HG02571 (cell line): Measurements from ENCODE around the gene RHEX.
"Not testable (repeated sequence)": the region's sequence is repeated elsewhere in the genome, so short reads cannot be mapped to it uniquely, and the experiment has no call there.

Experiments used
- ATAC-seq: cut with Tn5 transposase; IDR thresholded peaks from one replicate; pipeline ENCODE4 v1.9.1; 2021; ENCODE audit warnings: mild to moderate bottlenecking, moderate library complexity; ENCODE audit not compliant: unreplicated experiment

Gene RHEX, protein sequence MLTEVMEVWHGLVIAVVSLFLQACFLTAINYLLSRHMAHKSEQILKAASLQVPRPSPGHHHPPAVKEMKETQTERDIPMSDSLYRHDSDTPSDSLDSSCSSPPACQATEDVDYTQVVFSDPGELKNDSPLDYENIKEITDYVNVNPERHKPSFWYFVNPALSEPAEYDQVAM

GRCh38 chr1:206052919-206053610 is at the start of gene RHEX:
RHEX (plus strand) TSS chr1:206053173; CDS start chr1:206097829, 44,656 bp downstream.
- not testable (repeated sequence) for ATAC-seq

DNA sequence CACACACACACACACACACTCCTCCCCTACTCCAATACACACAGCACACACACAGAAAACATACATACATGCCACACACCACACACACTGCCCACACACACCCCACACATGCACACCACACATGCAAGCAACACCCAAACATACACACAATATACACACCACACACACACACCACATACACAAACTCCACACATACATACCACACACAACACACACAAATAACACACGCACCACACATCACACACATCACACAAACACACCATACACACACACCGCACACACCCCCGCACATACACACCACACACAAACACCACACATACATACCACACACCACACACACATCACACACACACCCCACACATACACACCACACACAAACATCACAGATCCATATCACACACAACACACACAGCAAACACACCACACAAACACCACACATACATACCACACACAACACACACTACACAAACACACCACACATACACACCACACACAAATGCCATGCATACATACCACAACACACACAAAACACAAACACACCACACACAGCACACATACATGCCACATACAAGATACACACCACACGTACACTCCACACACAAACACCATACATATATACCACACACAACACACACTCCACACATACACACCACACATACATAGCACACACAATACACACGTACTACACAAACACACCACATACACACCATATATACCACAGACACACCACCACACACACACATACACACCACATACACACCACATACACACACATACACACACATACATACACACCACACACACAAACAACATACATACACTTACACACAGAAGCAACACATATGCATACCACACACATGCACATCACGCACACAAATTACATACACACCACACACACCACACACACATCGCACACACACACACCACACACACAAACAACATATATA is 48.8 kb upstream of the RHEX start:
- no peak for ATAC-seq

- ATAC-seq: no peak
These were observed 48.1 kb upstream of the RHEX start for GRCh38 chr1:206004826-206005225.

DNA sequence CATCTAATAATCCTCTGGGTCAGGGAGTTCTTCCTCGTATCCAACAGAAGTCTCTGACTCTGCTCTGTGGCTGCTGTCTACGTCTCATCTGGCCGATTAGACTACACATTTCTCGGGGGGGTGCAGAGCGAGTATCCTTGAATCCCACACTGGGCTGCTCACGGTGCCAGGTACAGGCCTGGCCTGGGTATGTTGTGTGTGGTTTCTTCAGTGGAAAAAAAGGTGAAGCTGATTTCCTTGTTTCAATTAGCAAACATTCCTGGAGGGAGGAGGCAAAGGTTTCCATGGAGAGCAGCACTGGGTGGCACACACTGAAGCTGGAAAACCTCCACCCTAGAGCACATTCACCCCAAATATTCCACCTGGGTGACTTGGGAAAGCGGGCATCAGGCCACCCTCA is 47.7 kb upstream of the RHEX start:
- no peak for ATAC-seq

GRCh38 chr1:206005778-206006180 is 47.2 kb upstream of the RHEX start:
- no peak for ATAC-seq

- ATAC-seq: no peak
These were observed 46.0 kb upstream of the RHEX start for GRCh38 chr1:206006946-206007345.

DNA sequence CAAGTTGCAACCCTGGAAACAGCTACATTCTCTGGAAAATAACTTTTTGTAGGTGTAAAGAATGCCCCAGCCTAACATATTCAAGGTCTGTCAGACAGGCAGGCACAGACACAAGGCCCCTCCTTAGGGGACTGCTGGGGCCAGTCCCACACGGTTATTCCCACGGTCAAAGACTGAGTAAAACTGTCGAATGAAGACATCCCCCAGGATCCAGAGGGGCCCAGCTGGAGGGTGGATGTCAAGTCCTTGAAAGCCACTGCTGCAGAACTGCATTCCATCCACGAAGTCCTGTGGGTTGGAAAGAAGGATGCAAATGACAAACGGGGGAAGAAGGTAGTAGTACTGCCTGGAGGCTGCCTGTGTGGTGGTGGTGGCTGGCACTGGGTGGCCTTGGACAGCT is 42.9 kb upstream of the RHEX start:
- no peak for ATAC-seq

DNA sequence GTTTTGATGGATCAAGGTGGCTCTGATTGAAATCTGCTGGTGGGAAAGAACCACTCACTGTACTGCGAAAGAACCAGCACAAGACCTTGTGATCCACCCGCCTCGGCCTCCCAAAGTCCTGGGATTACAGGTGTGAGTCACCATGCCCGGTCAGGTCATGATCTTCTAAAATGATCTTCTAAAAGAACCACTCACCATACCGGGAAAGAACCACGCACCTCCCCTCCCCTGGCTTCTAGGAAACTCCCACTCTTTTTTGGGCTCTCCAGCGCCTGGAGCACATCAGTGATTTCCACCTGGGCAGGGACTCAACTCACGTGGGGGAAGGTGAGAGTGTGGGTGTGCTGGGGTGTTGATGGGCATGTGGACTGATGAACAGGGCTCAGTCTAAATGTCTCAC is 41.9 kb upstream of the RHEX start:
- ATAC-seq: no peak

DNA sequence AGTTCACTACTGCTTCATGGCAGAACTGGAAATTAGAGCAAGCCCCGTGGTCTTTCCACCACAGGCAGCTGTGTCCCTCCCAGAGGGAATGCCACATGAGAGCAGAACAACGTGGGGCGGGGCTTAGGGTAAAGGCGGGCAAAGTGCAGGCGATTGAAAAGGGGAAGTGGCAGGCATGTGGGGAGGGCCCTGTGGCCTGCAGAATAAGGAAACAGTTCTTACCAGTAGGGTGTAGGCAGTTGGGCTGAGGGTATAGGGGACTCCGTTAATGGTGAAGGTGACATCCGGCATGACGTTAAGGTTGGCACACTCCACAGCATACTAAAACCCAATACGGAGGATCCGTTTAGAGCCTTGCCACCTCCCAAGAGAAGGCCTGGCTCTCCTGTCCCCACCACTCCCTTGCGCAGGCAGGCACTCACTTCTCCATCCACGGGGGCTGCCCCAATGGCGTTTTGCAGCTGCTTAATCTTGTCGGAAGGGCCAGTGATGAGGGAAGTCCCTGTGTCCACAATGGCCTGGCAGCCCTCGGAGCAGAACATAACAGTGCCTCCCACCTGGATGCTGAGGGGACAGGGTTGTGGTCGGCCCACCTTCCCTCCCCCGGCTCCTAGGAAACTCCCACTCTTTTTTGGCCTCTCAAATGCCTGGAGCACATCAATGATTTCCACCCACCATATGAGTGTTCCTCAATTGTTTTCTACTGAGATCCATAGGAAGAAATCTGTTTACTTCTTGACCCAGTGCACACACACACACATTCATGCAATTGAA is 40.7 kb upstream of the RHEX start:
- ATAC-seq: peak; percentile 97

- ATAC-seq: no peak
These were observed 39.8 kb upstream of the RHEX start for GRCh38 chr1:206013026-206013795.

- ATAC-seq: no peak
These were observed 38.4 kb upstream of the RHEX start for GRCh38 chr1:206014601-206015000.

GRCh38 chr1:206015071-206015470 is 37.9 kb upstream of the RHEX start:
- ATAC-seq: no peak

GRCh38 chr1:206020393-206021007 is 32.5 kb upstream of the RHEX start:
- ATAC-seq: no peak

GRCh38 chr1:206021008-206021625 is 31.9 kb upstream of the RHEX start:
- no peak for ATAC-seq

DNA sequence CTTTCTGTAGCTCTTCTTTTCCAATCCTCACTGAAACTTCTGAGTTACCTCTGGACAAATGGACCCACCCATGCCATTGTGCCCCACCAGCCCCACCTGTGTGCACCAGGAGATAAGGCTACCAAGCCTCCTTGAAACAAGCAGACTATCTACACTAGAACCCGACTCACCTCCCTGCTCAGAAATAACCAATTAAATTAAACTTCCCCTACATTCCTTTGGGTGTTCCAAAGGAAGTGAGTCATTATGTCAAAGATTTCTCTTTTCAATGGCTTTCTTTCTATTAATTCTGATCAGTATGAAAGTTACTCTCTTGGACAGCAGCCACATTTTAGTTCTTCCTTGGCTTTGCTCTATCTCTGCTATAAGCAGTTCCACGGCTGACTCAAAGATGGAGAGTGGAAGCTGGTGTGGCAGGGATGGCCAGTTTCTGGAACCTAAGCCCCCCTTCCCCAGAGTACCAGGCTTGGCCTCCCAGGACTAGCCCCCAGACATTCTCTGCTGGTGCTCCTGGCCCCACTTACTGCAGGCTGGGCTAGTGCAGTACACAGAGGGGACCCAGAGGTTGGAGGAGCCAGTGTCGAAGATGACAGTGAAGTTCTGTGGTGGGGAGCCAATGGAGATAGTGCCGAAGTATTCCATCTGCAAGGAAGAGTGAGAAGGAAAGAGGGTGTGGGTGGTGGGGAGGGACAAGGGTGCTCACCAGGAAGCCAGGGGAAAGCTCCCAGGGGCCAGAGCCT is 31.2 kb upstream of the RHEX start:
- ATAC-seq: no peak

DNA sequence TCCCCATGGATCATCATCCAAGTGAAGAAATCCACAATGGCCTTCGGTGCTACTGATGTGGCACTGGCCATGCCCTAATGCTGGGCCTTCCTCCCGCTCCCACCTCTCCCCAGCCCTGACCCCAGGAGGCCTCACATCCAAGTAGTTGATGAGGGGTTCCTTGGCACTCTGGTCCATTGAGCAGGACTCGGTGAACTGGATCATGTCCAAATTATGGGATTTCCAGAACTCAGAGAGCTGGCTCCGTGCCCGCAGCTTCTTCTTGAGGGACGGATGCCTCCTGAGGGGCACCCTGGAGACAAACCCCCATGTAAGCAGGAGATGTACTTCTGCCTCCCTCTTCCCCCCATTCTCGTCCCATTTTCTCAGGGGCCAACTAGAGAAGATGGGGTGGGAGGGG is 30.2 kb upstream of the RHEX start:
- no peak for ATAC-seq

- no peak for ATAC-seq
These were observed 29.3 kb upstream of the RHEX start, which contains the start of gene CTSE for GRCh38 chr1:206023695-206024094. CTSE (minus strand) TSS chr1:206023895; CDS start chr1:206023791, 104 bp downstream.

DNA sequence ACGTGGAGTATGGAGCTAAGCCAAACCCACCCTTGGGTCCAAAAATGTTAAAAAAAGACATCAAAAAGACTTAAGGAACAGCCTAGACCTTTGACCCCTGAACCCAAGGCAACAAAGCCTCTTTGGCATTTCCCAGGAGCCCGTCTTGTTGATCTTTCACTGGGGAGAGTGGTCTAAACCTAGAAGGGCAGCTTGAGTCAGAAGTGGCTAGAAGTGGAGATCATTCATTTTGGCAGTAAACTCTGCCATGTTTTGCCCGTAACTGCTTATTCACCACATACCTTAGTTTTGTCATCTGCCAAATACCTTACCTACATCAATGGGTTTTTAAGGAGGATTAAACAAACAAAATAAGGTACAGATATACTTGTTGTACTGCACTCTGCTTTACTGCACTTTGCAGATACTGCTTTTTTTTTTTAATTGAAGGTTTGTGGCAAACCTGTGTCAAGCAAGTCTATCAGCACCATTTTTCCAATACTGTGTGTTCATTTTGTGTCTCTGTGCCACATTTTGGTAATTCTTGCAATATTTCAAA is 27.6 kb upstream of the RHEX start:
- ATAC-seq: no peak
